CD4-positive, alpha-beta T cell treated with Interleukin-1 beta for 1 hour (primary cell): Measurements from ENCODE around the gene HYAL1.
"Not testable (repeated sequence)": the region's sequence is repeated elsewhere in the genome, so short reads cannot be mapped to it uniquely, and the experiment has no call there.

Experiments
- DNase-seq, 2 donors: peaks; one replicate each; pipeline ENCODE4 v3.0.0-alpha.2; 2020 to 2022

Gene HYAL1

GRCh38 chr3:50272538-50272910 is 30.9 kb downstream of the HYAL1 start:
- DNase-seq, result not testable (repeated sequence)

- no peak for DNase-seq
These were observed 31.9 kb downstream of the HYAL1 start for GRCh38 chr3:50271314-50271936.

- no peak for DNase-seq
These were observed 32.8 kb downstream of the HYAL1 start for GRCh38 chr3:50270422-50271224.

GRCh38 chr3:50269977-50270413 is 33.4 kb downstream of the HYAL1 start:
- DNase-seq, result no peak

GRCh38 chr3:50269460-50269859 is 33.9 kb downstream of the HYAL1 start:
- no peak for DNase-seq

GRCh38 chr3:50268703-50269451 is 34.5 kb downstream of the HYAL1 start, which contains the start of gene SEMA3B:
Gene SEMA3B (plus strand): TSS chr3:50269147. CDS start chr3:50269241, 94 bp downstream.
- DNase-seq, result no peak

GRCh38 chr3:50268276-50268675 is 35.1 kb downstream of the HYAL1 start:
- DNase-seq, result no peak

- DNase-seq, result no peak
These were observed 36.0 kb downstream of the HYAL1 start for GRCh38 chr3:50267280-50267913.

- no peak for DNase-seq
These were observed 36.5 kb downstream of the HYAL1 start for GRCh38 chr3:50266836-50267235.

GRCh38 chr3:50266017-50266416 is 37.4 kb downstream of the HYAL1 start:
- DNase-seq, result no peak

GRCh38 chr3:50265571-50265970 is 37.8 kb downstream of the HYAL1 start:
- DNase-seq, result no peak

- DNase-seq, result no peak
These were observed 38.3 kb downstream of the HYAL1 start for GRCh38 chr3:50264964-50265485.

- no peak for DNase-seq
These were observed 38.9 kb downstream of the HYAL1 start for GRCh38 chr3:50264383-50264963.

GRCh38 chr3:50263478-50264382 is 39.6 kb downstream of the HYAL1 start:
- no peak for DNase-seq

GRCh38 chr3:50262778-50263177 is 40.6 kb downstream of the HYAL1 start:
- DNase-seq, result no peak

- DNase-seq, result not testable (repeated sequence)
These were observed 41.2 kb downstream of the HYAL1 start for GRCh38 chr3:50262200-50262599.

- DNase-seq, result no peak
These were observed 41.9 kb downstream of the HYAL1 start for GRCh38 chr3:50261505-50261904.

- DNase-seq, result no peak
These were observed 42.4 kb downstream of the HYAL1 start for GRCh38 chr3:50260942-50261441.

- peak; percentile 88 to 89 for DNase-seq
These were observed 43.1 kb downstream of the HYAL1 start for GRCh38 chr3:50260027-50260941.

GRCh38 chr3:50259432-50260026 is 43.8 kb downstream of the HYAL1 start:
- DNase-seq, result no peak
